Neuronal stem cell (in vitro differentiated cells): Measurements from ENCODE around the gene TMIE.

ENCODE experiments used
- DNase-seq: peaks from one replicate; pipeline ENCODE4 v3.0.0-alpha.2; 2013; ENCODE audit warnings: low spot score
- H2AFZ ChIP-seq: one replicate; pipeline ENCODE4 v1.6.1; 2013; ENCODE audit warnings: mild to moderate bottlenecking, low read length, inconsistent platforms
- H2AK5ac ChIP-seq: 2 replicates; pipeline ENCODE4 v1.6.1; 2013; ENCODE audit warnings: low read depth, mild to moderate bottlenecking, inconsistent platforms, low read length, moderate library complexity, mixed read lengths
- H2BK120ac ChIP-seq: 2 replicates; pipeline ENCODE4 v1.6.1; 2013; ENCODE audit warnings: low read depth, mild to moderate bottlenecking, inconsistent platforms, low read length, moderate library complexity, mixed read lengths
- H2BK12ac ChIP-seq: one replicate; pipeline ENCODE4 v1.6.1; 2013; ENCODE audit warnings: low read length, inconsistent platforms
- H2BK15ac ChIP-seq: 2 replicates; pipeline ENCODE4 v1.6.1; 2013; ENCODE audit warnings: mild to moderate bottlenecking, low read length, inconsistent platforms, mixed read lengths
- H2BK5ac ChIP-seq: one replicate; pipeline ENCODE4 v1.6.1; 2013; ENCODE audit warnings: inconsistent platforms, mild to moderate bottlenecking, low read length, moderate library complexity
- H3K14ac ChIP-seq: one replicate; pipeline ENCODE4 v1.6.1; 2013; ENCODE audit warnings: low read length, inconsistent platforms
- H3K18ac ChIP-seq: 2 replicates; pipeline ENCODE4 v1.6.1; 2013; ENCODE audit warnings: low read length, inconsistent platforms
- H3K23ac ChIP-seq: 2 replicates; pipeline ENCODE4 v1.6.1; 2013; ENCODE audit warnings: low read depth, mild to moderate bottlenecking, mixed read lengths, low read length, inconsistent platforms; ENCODE audit not compliant: poor library complexity
- H3K27ac ChIP-seq: replicated peaks from 3 replicates; pipeline ENCODE4 v1.5.1; 2013; ENCODE audit warnings: low read length, inconsistent platforms
- H3K27me3 ChIP-seq, 3 experiments: 2 replicates each; pipeline ENCODE4 v1.6.1; 2013; ENCODE audit warnings: low read length in 3 of 3, mild to moderate bottlenecking in 2 of 3, inconsistent platforms in 1 of 3, low read depth in 1 of 3, mixed read lengths in 1 of 3, moderate library complexity in 1 of 3; ENCODE audit not compliant: control insufficient read depth in 3 of 3, insufficient read depth in 3 of 3
- H3K36me3 ChIP-seq, 2 donors: replicated peaks in 1 of 2; 2 replicates each; pipeline ENCODE4 v1.6.1; 2013; ENCODE audit warnings: low read length in 2 of 2; ENCODE audit not compliant: control insufficient read depth in 2 of 2, insufficient read depth in 2 of 2
- H3K4ac ChIP-seq: 2 replicates; pipeline ENCODE4 v1.6.1; 2013; ENCODE audit warnings: inconsistent platforms, mild to moderate bottlenecking, low read length, moderate library complexity
- H3K4me1 ChIP-seq, 2 donors: 1 replicate in 1 of 2; 2 replicates in 1 of 2; pipeline ENCODE4 v1.6.1; 2013; ENCODE audit warnings: low read length in 2 of 2, low read depth in 1 of 2; ENCODE audit not compliant: control insufficient read depth in 2 of 2, insufficient read depth in 1 of 2
- H3K4me2 ChIP-seq: one replicate; pipeline ENCODE4 v1.6.1; 2013; ENCODE audit warnings: mild to moderate bottlenecking, low read length, inconsistent platforms; ENCODE audit not compliant: insufficient read depth, poor library complexity, severe bottlenecking
- H3K4me3 ChIP-seq, 2 donors: 2 replicates each; pipeline ENCODE4 v1.5.1; 2013; ENCODE audit warnings: low read length in 2 of 2, mild to moderate bottlenecking in 2 of 2, inconsistent platforms in 1 of 2, moderate library complexity in 1 of 2
- H3K79me1 ChIP-seq: one replicate; pipeline ENCODE4 v1.6.1; 2013; ENCODE audit warnings: low read depth, mild to moderate bottlenecking, inconsistent platforms, low read length, moderate library complexity
- H3K9ac ChIP-seq: one replicate; pipeline ENCODE4 v1.6.1; 2013; ENCODE audit warnings: mild to moderate bottlenecking, low read depth, low read length, inconsistent platforms; ENCODE audit not compliant: poor library complexity
- H3K9me3 ChIP-seq, 2 donors: replicated peaks in 1 of 2; 2 replicates each; pipeline versions ENCODE3 to v1.6.1; 2013; ENCODE audit warnings: low read length in 2 of 2, mild to moderate bottlenecking in 2 of 2, inconsistent platforms in 1 of 2, low read depth in 1 of 2, mixed read lengths in 1 of 2, moderate library complexity in 1 of 2; ENCODE audit not compliant: control insufficient read depth in 2 of 2, insufficient read depth in 1 of 2
- H4K8ac ChIP-seq: one replicate; pipeline ENCODE4 v1.6.1; 2013; ENCODE audit warnings: low read depth, mild to moderate bottlenecking, inconsistent platforms, low read length, moderate library complexity
- H4K91ac ChIP-seq: one replicate; pipeline ENCODE4 v1.6.1; 2013; ENCODE audit warnings: low read length, low read depth, mild to moderate bottlenecking, inconsistent platforms; ENCODE audit not compliant: poor library complexity
- WGBS, 2 donors: extraction: QIAGEN DNeasy Blood & Tissue Kit; methylation state at CpG; one replicate each; pipeline ENCODE4 v1.1.7; 2013; ENCODE audit warnings: missing lambda C conversion rate in 2 of 2, mixed read lengths in 1 of 2; ENCODE audit not compliant: insufficient read length in 2 of 2, insufficient replicate concordance in 1 of 2; ENCODE audit errors: extremely low coverage in 2 of 2; 5-methylcytosine and 5-hydroxymethylcytosine counted together

TMIE gene

GRCh38 chr3:46660003-46660402, 41.2 kb upstream of the TMIE start:
- Histone ChIP-seq H3K4ac (no peak overlapping the region), H2BK12ac (peak overlapping the region; percentile 36), H3K27me3 (peaks cover 0 to 6% (median 0%) of the 10 kb centered on the region in 3 experiments), H3K9ac (no peak overlapping the region), H3K18ac (no peak overlapping the region), H2BK120ac (no peak overlapping the region), H2AFZ (no peak overlapping the region), H3K9me3 (no peaks in the 10 kb centered on the region), H3K4me3 (no peak overlapping the region), H3K79me1 (peaks cover 2% of the 10 kb centered on the region), H3K4me1 (peaks cover 0 to 42% of the 10 kb centered on the region in 2 donors), H3K23ac (no peak overlapping the region), H2BK15ac (peak overlapping the region; percentile 46), H3K36me3 (no peaks in the 10 kb centered on the region), H2AK5ac (no peak overlapping the region), H3K4me2 (no peak overlapping the region), H3K27ac (no peak overlapping the region), H4K91ac (no peak overlapping the region), H4K8ac (no peak overlapping the region), H3K14ac (no peak overlapping the region), H2BK5ac (no peak overlapping the region)
- no peak for DNase-seq
- WGBS, 2 donors: no CpG with 5 or more reads among the region's 6 CpGs

- no CpG with 5 or more reads among the region's 9 CpGs for WGBS, 2 donors
- peaks cover 0 to 42% of the 10 kb centered on the region in 2 donors for H3K4me1 ChIP-seq
- H2BK15ac ChIP-seq: peak overlapping the region; percentile 46
- H3K14ac ChIP-seq: no peak overlapping the region
- no peak overlapping the region for H3K27ac ChIP-seq
- peak overlapping the region; percentile 12 for H2AK5ac ChIP-seq
- no peak overlapping the region for H3K4ac ChIP-seq
- peaks cover 2% of the 10 kb centered on the region for H3K79me1 ChIP-seq
- H2BK120ac ChIP-seq: no peak overlapping the region
- no peak overlapping the region for H4K8ac ChIP-seq
- no peaks in the 10 kb centered on the region for H3K36me3 ChIP-seq
- DNase-seq: no peak
- H4K91ac ChIP-seq: no peak overlapping the region
- no peak overlapping the region for H3K23ac ChIP-seq
- peak overlapping the region; percentile 68 for H3K18ac ChIP-seq
- H2BK12ac ChIP-seq: no peak overlapping the region
- no peaks in the 10 kb centered on the region for H3K9me3 ChIP-seq
- no peak overlapping the region for H3K4me3 ChIP-seq
- H2AFZ ChIP-seq: no peak overlapping the region
- no peak overlapping the region for H3K4me2 ChIP-seq
- H3K27me3 ChIP-seq: peaks cover 0 to 6% (median 0%) of the 10 kb centered on the region in 3 experiments
- H2BK5ac ChIP-seq: no peak overlapping the region
- no peak overlapping the region for H3K9ac ChIP-seq
These were observed 40.4 kb upstream of the TMIE start for GRCh38 chr3:46660543-46661523.

DNA sequence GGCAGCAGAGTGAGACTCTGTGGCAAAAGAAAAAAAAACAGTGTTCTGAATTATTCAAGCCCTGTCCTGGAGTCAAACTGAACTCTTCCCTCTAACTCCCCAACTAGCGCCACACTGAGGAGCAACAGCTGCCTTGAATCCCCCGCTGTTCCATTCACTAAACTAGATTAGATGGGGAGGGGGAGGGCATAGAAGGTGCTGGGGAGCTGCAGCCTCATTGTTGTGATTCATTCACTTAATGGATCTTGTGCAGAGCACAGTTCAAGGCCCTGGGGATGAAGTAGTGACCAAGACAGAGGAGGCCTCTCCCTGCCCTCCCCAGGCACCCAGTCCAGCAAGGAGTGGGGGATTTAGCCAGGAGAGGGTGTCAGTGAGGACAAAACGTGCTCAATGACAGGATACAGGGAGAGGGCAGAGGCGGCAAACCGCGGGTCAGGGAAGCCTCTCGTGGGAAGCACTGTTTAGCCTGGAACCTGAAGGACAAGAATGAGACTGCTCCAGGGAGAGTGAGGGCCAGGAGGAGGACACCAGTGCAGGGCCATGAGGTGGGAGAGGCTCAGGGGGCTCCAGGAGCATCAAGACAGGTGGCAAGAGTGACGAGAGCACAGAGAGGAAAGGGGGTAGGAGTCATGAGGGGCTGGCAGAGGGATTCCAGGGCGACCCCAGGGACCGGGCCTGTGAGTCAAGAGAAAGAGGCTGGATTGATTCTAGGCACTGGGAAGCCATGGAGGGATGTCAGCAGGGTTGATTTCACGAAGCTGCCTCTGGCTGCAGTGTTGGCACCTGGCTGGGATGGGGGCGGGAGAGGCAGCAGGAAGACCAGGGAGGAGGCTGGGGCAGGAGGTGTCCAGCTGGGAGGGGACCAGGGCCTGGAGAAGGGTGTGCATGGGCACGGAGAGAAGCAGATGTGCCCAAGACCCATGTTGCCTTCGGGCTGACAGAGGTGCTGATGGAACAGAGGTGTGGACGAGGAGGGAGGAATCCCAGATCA, 39.1 kb upstream of the TMIE start:
- H3K4ac ChIP-seq: peak overlapping the region; percentile 28
- peaks cover 0 to 42% of the 10 kb centered on the region in 2 donors for H3K4me1 ChIP-seq
- no peak for DNase-seq
- peaks cover 0 to 6% (median 0%) of the 10 kb centered on the region in 3 experiments for H3K27me3 ChIP-seq
- peaks cover 2% of the 10 kb centered on the region for H3K79me1 ChIP-seq
- H2BK5ac ChIP-seq: no peak overlapping the region
- H3K9ac ChIP-seq: peak overlapping the region; percentile 45
- H3K9me3 ChIP-seq: no peaks in the 10 kb centered on the region
- no peaks in the 10 kb centered on the region for H3K36me3 ChIP-seq
- H4K91ac ChIP-seq: peak overlapping the region; percentile 56
- peak overlapping the region; percentile 0 for H2BK15ac ChIP-seq
- no CpG with 5 or more reads among the region's 15 CpGs for WGBS, 2 donors
- peak overlapping the region; percentile 89 for H3K14ac ChIP-seq
- H4K8ac ChIP-seq: peak overlapping the region; percentile 70
- no peak overlapping the region for H3K23ac ChIP-seq
- H3K27ac ChIP-seq: no peak overlapping the region
- no peak overlapping the region for H3K4me3 ChIP-seq
- peak overlapping the region; percentile 84 for H3K18ac ChIP-seq
- no peak overlapping the region for H2BK120ac ChIP-seq
- H3K4me2 ChIP-seq: no peak overlapping the region
- peak overlapping the region; percentile 26 for H2AK5ac ChIP-seq
- no peak overlapping the region for H2AFZ ChIP-seq
- peak overlapping the region; percentile 87 for H2BK12ac ChIP-seq
